Skeletal muscle tissue (tissue), 4 donors: ENCODE data around the gene KCNH8. TPM values are rescaled to one million over a fixed set of nuclear protein-coding genes. Genes with fewer than 3 reads are reported as not detected.

Source experiments
- H3K27ac ChIP-seq: one replicate; pipeline ENCODE4 v1.7.0; 2013; ENCODE audit warnings: mild to moderate bottlenecking, low read depth, low read length, inconsistent platforms
- H3K27me3 ChIP-seq, 3 donors: one replicate each; pipeline ENCODE4 v1.7.0; 2013; ENCODE audit warnings: low read length in 3 of 3; ENCODE audit not compliant: control insufficient read depth in 3 of 3, insufficient read depth in 3 of 3
- H3K36me3 ChIP-seq, 3 donors: one replicate each; pipeline ENCODE4 v1.7.0; 2013; ENCODE audit warnings: low read length in 3 of 3; ENCODE audit not compliant: control insufficient read depth in 3 of 3, insufficient read depth in 3 of 3
- H3K4me1 ChIP-seq, 3 donors: one replicate each; pipeline ENCODE4 v1.7.0; 2013; ENCODE audit warnings: low read length in 3 of 3, mild to moderate bottlenecking in 3 of 3; ENCODE audit not compliant: control insufficient read depth in 3 of 3, insufficient read depth in 3 of 3
- H3K4me3 ChIP-seq, 3 donors: one replicate each; pipeline ENCODE4 v1.7.0; 2013; ENCODE audit warnings: low read length in 3 of 3
- H3K9ac ChIP-seq, 3 donors: one replicate each; pipeline ENCODE4 v1.7.0; 2013; ENCODE audit warnings: low read length in 3 of 3, mild to moderate bottlenecking in 3 of 3, moderate library complexity in 2 of 3, low read depth in 1 of 3
- H3K9me3 ChIP-seq, 3 donors: one replicate each; pipeline ENCODE4 v1.7.0; 2013; ENCODE audit warnings: low read length in 3 of 3; ENCODE audit not compliant: control insufficient read depth in 3 of 3
- total RNA-seq: library from RNA; depleted of rRNA; stranded (reverse); fragments of >200 nt; gene quantifications from one replicate; pipeline ENCODE4 v1.2.3, GENCODE V29; 2014
- donor health status: Osteomylitis.

Gene KCNH8
- total RNA-seq, 1 donor from 2014 or later, result under 0.01 TPM

- no peaks in the 10 kb centered on the region for H3K36me3 ChIP-seq
- H3K9me3 ChIP-seq, result no peaks in the 10 kb centered on the region
These were observed 17.3 kb downstream of the KCNH8 start for GRCh38 chr3:19165654-19166053.

DNA sequence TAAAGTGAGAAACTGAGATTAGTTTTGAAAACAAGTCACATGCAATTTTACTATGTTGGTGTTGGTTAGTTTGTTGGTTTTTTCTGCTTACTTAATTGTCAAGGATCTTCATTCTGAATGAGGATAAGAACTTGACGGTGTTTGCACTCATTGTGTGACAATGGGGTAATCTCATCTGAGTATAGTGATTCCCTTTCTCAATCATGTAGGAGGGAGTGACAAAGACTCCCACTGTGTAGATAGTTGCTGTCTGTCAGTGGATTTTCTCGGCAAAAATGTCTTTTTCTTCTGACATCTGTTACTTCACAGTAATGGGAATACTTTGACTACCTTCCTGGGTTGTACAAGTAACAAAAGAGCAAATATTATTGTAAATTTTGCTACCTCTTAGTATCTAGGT lies 23.5 kb downstream of the KCNH8 start:
- Histone ChIP-seq H3K9ac (no peak overlapping the region), H3K27me3 (no peaks in the 10 kb centered on the region), H3K36me3 (no peaks in the 10 kb centered on the region), H3K9me3 (no peaks in the 10 kb centered on the region), H3K27ac (no peak overlapping the region), H3K4me3 (no peak overlapping the region), H3K4me1 (no peaks in the 10 kb centered on the region)

More at GRCh38 chr3:19165654-19166053, 17.3 kb downstream of the KCNH8 start:
- H3K27me3 ChIP-seq, result no peaks in the 10 kb centered on the region
- no peak overlapping the region for H3K4me3 ChIP-seq
- H3K9ac ChIP-seq, result no peak overlapping the region
- H3K27ac ChIP-seq, result no peak overlapping the region
- no peaks in the 10 kb centered on the region for H3K4me1 ChIP-seq

DNA sequence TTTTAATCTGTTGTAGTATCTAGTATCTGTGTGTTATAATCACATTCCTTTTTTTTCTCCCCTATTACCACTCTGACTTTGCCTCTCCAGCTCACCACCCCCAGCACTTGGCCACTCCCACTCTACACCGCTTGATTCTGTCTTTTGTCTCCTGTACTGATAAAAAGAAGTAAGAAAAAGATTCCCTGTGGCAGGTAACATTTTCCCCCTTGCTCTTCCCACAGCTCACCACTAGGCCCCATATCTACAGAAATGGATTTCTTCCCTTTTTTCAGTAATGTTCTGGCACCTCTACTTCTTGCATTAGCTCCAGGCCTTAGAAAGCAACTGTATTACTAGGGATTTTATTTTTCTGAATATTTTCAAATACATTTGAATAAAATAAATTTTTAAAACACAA lies 25.6 kb downstream of the KCNH8 start:
- Histone ChIP-seq H3K27me3 (no peaks in the 10 kb centered on the region), H3K4me1 (no peaks in the 10 kb centered on the region), H3K9me3 (no peaks in the 10 kb centered on the region), H3K9ac (no peak overlapping the region), H3K27ac (no peak overlapping the region), H3K4me3 (no peak overlapping the region), H3K36me3 (no peaks in the 10 kb centered on the region)

DNA sequence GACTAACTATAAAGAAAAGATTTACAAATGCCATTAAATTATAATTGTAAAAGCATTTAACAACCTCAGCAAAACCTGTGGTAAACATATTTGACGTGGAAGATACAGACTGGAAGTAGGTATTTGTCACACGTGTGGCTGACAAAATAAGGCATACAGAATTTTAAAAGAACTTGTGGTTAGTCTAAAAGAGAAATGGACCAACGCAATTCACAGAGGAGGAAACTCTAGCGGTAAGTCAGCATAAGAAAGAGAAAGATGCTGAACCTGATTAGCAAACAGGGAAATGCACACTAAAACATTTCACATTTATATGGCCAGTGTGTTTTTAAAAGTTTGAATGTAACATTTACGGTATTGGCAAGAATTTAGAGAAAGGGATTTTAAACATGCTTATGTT lies 35.3 kb downstream of the KCNH8 start:
- H3K27ac ChIP-seq, result no peak overlapping the region
- no peaks in the 10 kb centered on the region for H3K9me3 ChIP-seq
- H3K4me3 ChIP-seq, result no peak overlapping the region
- no peaks in the 10 kb centered on the region for H3K36me3 ChIP-seq
- H3K27me3 ChIP-seq, result no peaks in the 10 kb centered on the region
- H3K9ac ChIP-seq, result no peak overlapping the region
- H3K4me1 ChIP-seq, result no peaks in the 10 kb centered on the region

GRCh38 chr3:19190126-19190525 lies 41.8 kb downstream of the KCNH8 start:
- no peak overlapping the region for H3K4me3 ChIP-seq
- H3K9me3 ChIP-seq, result no peaks in the 10 kb centered on the region
- H3K36me3 ChIP-seq, result no peaks in the 10 kb centered on the region
- no peaks in the 10 kb centered on the region for H3K4me1 ChIP-seq
- no peak overlapping the region for H3K27ac ChIP-seq
- no peak overlapping the region for H3K9ac ChIP-seq
- H3K27me3 ChIP-seq, result no peaks in the 10 kb centered on the region

- no peaks in the 10 kb centered on the region for H3K4me1 ChIP-seq
- no peak overlapping the region for H3K27ac ChIP-seq
- no peak overlapping the region for H3K9ac ChIP-seq
- no peaks in the 10 kb centered on the region for H3K27me3 ChIP-seq
- H3K36me3 ChIP-seq, result no peaks in the 10 kb centered on the region
- H3K4me3 ChIP-seq, result no peak overlapping the region
- no peaks in the 10 kb centered on the region for H3K9me3 ChIP-seq
These were observed 42.3 kb downstream of the KCNH8 start for GRCh38 chr3:19190602-19191001.

DNA sequence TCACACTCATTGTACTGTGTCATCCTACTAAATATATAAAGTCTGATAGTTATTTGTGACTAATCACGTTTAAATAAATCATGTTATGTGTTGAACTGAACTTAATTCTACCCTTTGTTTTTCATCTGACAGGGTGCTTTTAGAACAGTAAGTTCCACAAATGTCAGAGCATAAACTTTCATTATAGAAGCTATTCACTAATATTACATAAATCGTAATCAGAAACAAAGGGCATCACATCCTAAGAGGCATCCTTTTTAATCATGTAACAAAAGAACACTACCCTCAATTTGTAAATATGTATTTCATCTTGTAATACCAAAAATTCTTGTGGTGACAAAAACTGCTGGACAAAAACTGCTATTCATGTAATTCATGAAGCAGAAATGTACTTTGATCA lies 50.8 kb downstream of the KCNH8 start:
- H3K27ac ChIP-seq, result no peak overlapping the region
- no peaks in the 10 kb centered on the region for H3K36me3 ChIP-seq
- H3K4me3 ChIP-seq, result no peak overlapping the region
- H3K27me3 ChIP-seq, result no peaks in the 10 kb centered on the region
- H3K9me3 ChIP-seq, result no peaks in the 10 kb centered on the region
- no peak overlapping the region for H3K9ac ChIP-seq
- H3K4me1 ChIP-seq, result no peaks in the 10 kb centered on the region

DNA sequence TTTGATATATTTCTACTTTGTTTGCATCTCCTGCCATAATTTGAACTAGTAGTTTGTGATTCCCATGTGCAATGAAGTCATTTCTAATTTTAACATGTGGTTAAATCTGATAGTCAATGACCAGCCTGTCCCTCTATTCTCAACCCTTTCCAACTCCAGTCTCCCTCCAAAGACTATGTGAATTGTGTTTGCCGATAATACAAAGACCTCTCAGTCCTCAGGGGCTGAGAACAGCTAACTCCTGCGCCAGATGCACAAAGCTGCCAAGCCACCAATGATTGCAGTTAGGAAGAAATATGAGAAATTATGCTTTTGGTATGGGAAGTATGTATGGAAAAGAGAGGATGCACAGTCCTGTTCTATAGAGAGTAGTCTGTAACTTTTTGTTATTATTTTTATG lies 54.0 kb downstream of the KCNH8 start:
- no peak overlapping the region for H3K9ac ChIP-seq
- no peaks in the 10 kb centered on the region for H3K4me1 ChIP-seq

GRCh38 chr3:19202754-19203153 lies 54.4 kb downstream of the KCNH8 start:
- Histone ChIP-seq H3K9ac (no peak overlapping the region), H3K36me3 (no peaks in the 10 kb centered on the region), H3K9me3 (no peaks in the 10 kb centered on the region), H3K4me1 (no peaks in the 10 kb centered on the region), H3K4me3 (no peak overlapping the region), H3K27ac (no peak overlapping the region), H3K27me3 (no peaks in the 10 kb centered on the region)

More for the DNA sequence above, 54.0 kb downstream of the KCNH8 start:
- no peak overlapping the region for H3K4me3 ChIP-seq
- H3K36me3 ChIP-seq, result no peaks in the 10 kb centered on the region
- no peaks in the 10 kb centered on the region for H3K9me3 ChIP-seq
- no peaks in the 10 kb centered on the region for H3K27me3 ChIP-seq
- H3K27ac ChIP-seq, result no peak overlapping the region

DNA sequence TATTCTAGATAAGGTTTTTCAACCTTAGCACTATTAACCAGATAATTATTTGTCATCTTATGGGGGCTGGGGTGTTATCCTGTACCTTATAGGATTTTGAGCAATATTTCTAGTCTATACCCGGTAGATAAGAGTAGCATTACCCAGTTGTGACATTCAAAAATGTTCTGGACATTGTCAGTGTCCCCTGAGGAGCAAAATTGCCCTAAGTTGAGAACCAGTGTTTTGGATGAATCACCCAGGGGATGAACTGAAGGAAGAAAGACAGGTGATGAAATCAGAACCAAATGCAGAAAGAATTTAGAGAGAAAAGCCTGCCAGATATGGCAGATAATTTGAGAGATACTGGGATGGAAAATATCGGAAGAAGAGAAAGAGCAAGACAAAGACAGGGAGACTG lies 58.2 kb downstream of the KCNH8 start:
- Histone ChIP-seq H3K27ac (no peak overlapping the region), H3K36me3 (no peaks in the 10 kb centered on the region), H3K9me3 (no peaks in the 10 kb centered on the region), H3K4me3 (no peak overlapping the region), H3K9ac (no peak overlapping the region), H3K4me1 (no peaks in the 10 kb centered on the region), H3K27me3 (no peaks in the 10 kb centered on the region)
